Inflammatory macrophage treated with lipopolysaccharide for 1 hour (primary cell): ENCODE measurements around the gene PRSS16.
"Not testable (repeated sequence)": the region's sequence is repeated elsewhere in the genome, so short reads cannot be mapped to it uniquely, and the experiment has no call there.

ENCODE experiments used
- DNase-seq, 2 donors: peaks; one replicate each; pipeline ENCODE4 v3.0.0-alpha.2; 2020 to 2022

PRSS16 gene

GRCh38 chr6:27247133-27247836 is at the start of gene PRSS16:
Gene PRSS16, plus strand, starts transcription at chr6:27247701. Its CDS starts 37 bp downstream, at chr6:27247738.
- DNase-seq, result no peak

GRCh38 chr6:27205375-27206278 is 41.9 kb upstream of the PRSS16 start:
- no peak for DNase-seq

- DNase-seq, result no peak
Observed at GRCh38 chr6:27206806-27207205, 40.7 kb upstream of the PRSS16 start.

GRCh38 chr6:27208042-27208441 is 39.5 kb upstream of the PRSS16 start:
- no peak for DNase-seq

- DNase-seq, result no peak
Observed at GRCh38 chr6:27209196-27209595, 38.3 kb upstream of the PRSS16 start.

- DNase-seq, result no peak
Observed at GRCh38 chr6:27209659-27210269, 37.7 kb upstream of the PRSS16 start.

GRCh38 chr6:27213091-27213517 is 34.4 kb upstream of the PRSS16 start:
- not testable (repeated sequence) for DNase-seq

- no peak for DNase-seq
Observed at GRCh38 chr6:27213544-27214125, 33.9 kb upstream of the PRSS16 start.

GRCh38 chr6:27214126-27214601 is 33.3 kb upstream of the PRSS16 start:
- DNase-seq, result no peak

GRCh38 chr6:27216874-27217273 is 30.6 kb upstream of the PRSS16 start:
- no peak for DNase-seq

- not testable (repeated sequence) for DNase-seq
Observed at GRCh38 chr6:27222971-27223370, 24.5 kb upstream of the PRSS16 start.

- no peak for DNase-seq
Observed at GRCh38 chr6:27224729-27225128, 22.8 kb upstream of the PRSS16 start.

- no peak for DNase-seq
Observed at GRCh38 chr6:27228963-27229477, 18.5 kb upstream of the PRSS16 start.

- no peak for DNase-seq
Observed at GRCh38 chr6:27230758-27231111, 16.8 kb upstream of the PRSS16 start.

- no peak for DNase-seq
Observed at GRCh38 chr6:27234576-27234975, 12.9 kb upstream of the PRSS16 start.

- peak; percentile 12 to 15 for DNase-seq
Observed at GRCh38 chr6:27237089-27237803, 10.3 kb upstream of the PRSS16 start.

GRCh38 chr6:27238010-27238983 is 9.2 kb upstream of the PRSS16 start:
- DNase-seq, result no peak

GRCh38 chr6:27239258-27239657 is 8.2 kb upstream of the PRSS16 start:
- no peak for DNase-seq

- DNase-seq, result no peak
Observed at GRCh38 chr6:27241443-27241842, 6.1 kb upstream of the PRSS16 start.

- no peak for DNase-seq
Observed at GRCh38 chr6:27242589-27243265, 4.8 kb upstream of the PRSS16 start.
